Body of pancreas (tissue), 4 donors: ENCODE results near the gene STIMATE. TPM values are rescaled to one million over a fixed set of nuclear protein-coding genes. Genes with fewer than 3 reads are reported as not detected.

Experiments
- ATAC-seq: fragments of 150-250 bp; one replicate; pipeline ENCODE4 v1.9.1; 2016
- DNase-seq, 4 donors: peaks; one replicate each; pipeline ENCODE4 v3.0.0-alpha.2; 2019
- H3K27ac ChIP-seq, 4 donors: fragments of 200-600 bp; sonication (generic); 1 replicate in 3 of 4; 2 replicates in 1 of 4; pipeline versions ENCODE4 v1.5.1 to v1.6.1; 2016 to 2019; ENCODE audit warnings: mild to moderate bottlenecking in 1 of 4, mixed read lengths in 1 of 4, moderate library complexity in 1 of 4
- H3K27me3 ChIP-seq, 2 donors: fragments of 200-600 bp; sonication (generic); one replicate each; pipeline ENCODE4 v1.6.0; 2016; ENCODE audit warnings: mild to moderate bottlenecking in 1 of 2
- H3K36me3 ChIP-seq, 2 donors: fragments of 200-600 bp; sonication (generic); replicated peaks in 1 of 2; 2 replicates each; pipeline ENCODE4 v1.5.1; 2016; ENCODE audit warnings: low read depth in 2 of 2; ENCODE audit not compliant: insufficient read depth in 1 of 2
- H3K4me1 ChIP-seq: fragments of 200-600 bp; sonication (generic); one replicate; pipeline ENCODE4 v1.6.0; 2016
- H3K4me3 ChIP-seq, 2 donors: fragments of 200-600 bp; sonication (generic); 1 replicate in 1 of 2; 2 replicates in 1 of 2; pipeline ENCODE4 v1.5.1; 2016 to 2019
- H3K9me3 ChIP-seq, 3 donors: fragments of 200-600 bp; sonication (generic); 1 replicate in 2 of 3; 2 replicates in 1 of 3; pipeline ENCODE4 v1.5.1; 2016
- POLR2A ChIP-seq, 3 donors: fragments of 450-650 bp; IDR thresholded peaks; one replicate each; pipeline ENCODE4 v1.6.1; 2016; ENCODE audit warnings: antibody characterized with exemption in 3 of 3, mild to moderate bottlenecking in 2 of 3
- WGBS, 2 donors: methylation state at CpG; one replicate each; pipeline ENCODE4 v1.1.5; 2017; 5-methylcytosine and 5-hydroxymethylcytosine counted together
- intact Hi-C: fragments of 100-400 bp; cut with DNase I; formaldehyde crosslinking; loops from one replicate; pipeline ENCODE4 v1.15.1; 2023
- total RNA-seq, 2 donors: library from RNA; depleted of rRNA; stranded (reverse); fragments of >200 nt; gene quantifications; one replicate each; pipeline ENCODE4 v1.1.0, GENCODE V29; 2016
- TF ChIP-seq, protein P1 (sequence below), 7 experiments: fragments of 450-650 bp in 4 of 7; fragments of 200-600 bp in 3 of 7; sonication (generic) in 3 of 7; IDR thresholded peaks; one replicate each; pipeline ENCODE4 v1.5.1; 2016 to 2019; ENCODE audit warnings: antibody characterized with exemption in 7 of 7

The STIMATE gene
- total RNA-seq, 2 donors from 2014 or later: 13.0 to 63.0 TPM

DNA sequence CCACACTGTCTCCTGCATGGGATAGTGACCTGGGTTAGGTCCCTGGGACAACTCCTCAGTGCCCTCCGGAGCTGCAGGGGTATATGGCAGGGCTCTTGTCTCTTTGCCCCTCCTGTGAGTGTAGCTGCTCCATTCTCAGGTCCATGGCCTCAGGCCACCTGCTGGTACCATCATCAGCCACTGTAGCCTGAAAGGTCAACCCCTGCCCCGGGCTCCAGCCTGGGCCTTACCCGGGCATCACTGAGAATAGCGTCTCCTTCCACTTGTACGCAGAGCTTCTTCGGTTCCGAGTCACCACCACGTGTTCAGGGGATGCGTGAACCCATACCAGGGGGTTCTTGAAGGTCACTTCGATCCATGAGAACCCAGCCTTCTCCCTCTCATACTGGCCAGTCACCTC lies 80.7 kb downstream of the STIMATE start:
- ATAC-seq (no peak), DNase-seq (no peak)
- H3K4me3 ChIP-seq: no peak overlapping the region
- H3K27ac ChIP-seq: no peak overlapping the region
- H3K27me3 ChIP-seq: no peaks in the 10 kb centered on the region
- TF ChIP-seq, protein P1, sequence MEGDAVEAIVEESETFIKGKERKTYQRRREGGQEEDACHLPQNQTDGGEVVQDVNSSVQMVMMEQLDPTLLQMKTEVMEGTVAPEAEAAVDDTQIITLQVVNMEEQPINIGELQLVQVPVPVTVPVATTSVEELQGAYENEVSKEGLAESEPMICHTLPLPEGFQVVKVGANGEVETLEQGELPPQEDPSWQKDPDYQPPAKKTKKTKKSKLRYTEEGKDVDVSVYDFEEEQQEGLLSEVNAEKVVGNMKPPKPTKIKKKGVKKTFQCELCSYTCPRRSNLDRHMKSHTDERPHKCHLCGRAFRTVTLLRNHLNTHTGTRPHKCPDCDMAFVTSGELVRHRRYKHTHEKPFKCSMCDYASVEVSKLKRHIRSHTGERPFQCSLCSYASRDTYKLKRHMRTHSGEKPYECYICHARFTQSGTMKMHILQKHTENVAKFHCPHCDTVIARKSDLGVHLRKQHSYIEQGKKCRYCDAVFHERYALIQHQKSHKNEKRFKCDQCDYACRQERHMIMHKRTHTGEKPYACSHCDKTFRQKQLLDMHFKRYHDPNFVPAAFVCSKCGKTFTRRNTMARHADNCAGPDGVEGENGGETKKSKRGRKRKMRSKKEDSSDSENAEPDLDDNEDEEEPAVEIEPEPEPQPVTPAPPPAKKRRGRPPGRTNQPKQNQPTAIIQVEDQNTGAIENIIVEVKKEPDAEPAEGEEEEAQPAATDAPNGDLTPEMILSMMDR (IDR thresholded peaks at IDR 0.05): no peak
- no peak for TF ChIP-seq POLR2A (IDR thresholded peaks at IDR 0.05)
- WGBS, 2 donors: 89 to 95% methylated on average over 9 to 10 of the region's 10 CpGs
- intact Hi-C loops: no loop called here
- no peaks in the 10 kb centered on the region for H3K9me3 ChIP-seq
- H3K4me1 ChIP-seq: no peaks in the 10 kb centered on the region
- no peaks in the 10 kb centered on the region for H3K36me3 ChIP-seq

- H3K36me3 ChIP-seq: no peaks in the 10 kb centered on the region
- H3K27me3 ChIP-seq: no peaks in the 10 kb centered on the region
- H3K27ac ChIP-seq: no peak overlapping the region
- intact Hi-C loops: no loop called here
- DNase-seq: no peak
- no peaks in the 10 kb centered on the region for H3K4me1 ChIP-seq
- TF ChIP-seq POLR2A (IDR thresholded peaks at IDR 0.05): no peak
- TF ChIP-seq, protein P1 (IDR thresholded peaks at IDR 0.05): no peak
- ATAC-seq: no peak
- no peaks in the 10 kb centered on the region for H3K9me3 ChIP-seq
- 82% methylated on average over 6 of the region's 6 CpGs; no CpG with 5 or more reads in 1 of the 2 donors for WGBS, 2 donors
- H3K4me3 ChIP-seq: no peak overlapping the region
These were observed 81.1 kb downstream of the STIMATE start for GRCh38 chr3:52816199-52816598.

DNA sequence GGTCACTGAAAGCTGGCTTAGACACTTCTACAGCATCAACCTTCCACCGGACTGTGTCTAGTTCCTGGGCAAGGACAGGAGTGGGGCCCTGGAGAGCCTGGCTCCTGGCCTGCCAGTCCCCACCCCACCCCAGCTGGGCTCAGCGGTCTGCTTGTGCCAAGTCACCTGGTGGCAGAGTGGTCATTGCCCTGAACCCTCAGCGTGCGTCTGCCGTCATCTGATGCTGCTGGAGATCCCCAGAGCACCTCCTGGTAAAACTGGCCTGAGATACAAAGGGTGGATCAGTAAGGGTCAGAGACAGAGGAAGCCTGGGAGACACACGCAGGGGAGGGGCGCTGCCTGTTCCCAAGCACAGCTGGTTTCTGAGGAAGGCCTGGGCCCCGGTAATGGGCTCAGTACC lies 83.5 kb downstream of the STIMATE start:
- Histone ChIP-seq H3K4me1 (no peaks in the 10 kb centered on the region), H3K36me3 (no peaks in the 10 kb centered on the region), H3K27ac (no peak overlapping the region), H3K4me3 (no peak overlapping the region), H3K27me3 (no peaks in the 10 kb centered on the region), H3K9me3 (no peaks in the 10 kb centered on the region)
- 75 to 88% methylated on average over 2 to 8 of the region's 8 CpGs for WGBS, 2 donors
- DNase-seq (no peak), ATAC-seq (no peak)
- intact Hi-C loops: no loop called here
- TF ChIP-seq, protein P1 (IDR thresholded peaks at IDR 0.05): no peak
- TF ChIP-seq POLR2A (IDR thresholded peaks at IDR 0.05): no peak

- no peaks in the 10 kb centered on the region for H3K36me3 ChIP-seq
- DNase-seq (no peak), ATAC-seq (no peak)
- H3K4me3 ChIP-seq: no peak overlapping the region
- no peaks in the 10 kb centered on the region for H3K4me1 ChIP-seq
- no peak for TF ChIP-seq POLR2A (IDR thresholded peaks at IDR 0.05)
- TF ChIP-seq, protein P1 (IDR thresholded peaks at IDR 0.05): no peak
- H3K9me3 ChIP-seq: no peaks in the 10 kb centered on the region
- 38 to 55% methylated on average over 1 to 7 of the region's 7 CpGs for WGBS, 2 donors
- H3K27ac ChIP-seq: no peak overlapping the region
- H3K27me3 ChIP-seq: no peaks in the 10 kb centered on the region
- intact Hi-C loops: no loop called here
These were observed 85.8 kb downstream of the STIMATE start for GRCh38 chr3:52811452-52812011.

- no peak for ATAC-seq
- H3K9me3 ChIP-seq: no peaks in the 10 kb centered on the region
- no peaks in the 10 kb centered on the region for H3K36me3 ChIP-seq
- no peak for TF ChIP-seq POLR2A (IDR thresholded peaks at IDR 0.05)
- TF ChIP-seq, protein P1 (IDR thresholded peaks at IDR 0.05): no peak
- intact Hi-C loops: no loop called here
- H3K4me3 ChIP-seq: no peak overlapping the region
- no peak for DNase-seq
- 80 to 88% methylated on average over 11 of the region's 11 CpGs for WGBS, 2 donors
- no peaks in the 10 kb centered on the region for H3K4me1 ChIP-seq
- H3K27me3 ChIP-seq: no peaks in the 10 kb centered on the region
- H3K27ac ChIP-seq: no peak overlapping the region
These were observed 86.4 kb downstream of the STIMATE start for GRCh38 chr3:52810923-52811322.
